B cell (primary cell): ENCODE results near the gene COL5A3.

Source experiments
- EZH2 ChIP-seq: IDR thresholded peaks from 2 replicates; pipeline ENCODE4 v1.6.1; 2012; ENCODE audit warnings: borderline replicate concordance, low read depth, mild to moderate bottlenecking, moderate library complexity, low read length; ENCODE audit not compliant: insufficient read depth, poor library complexity, severe bottlenecking
- TF ChIP-seq, protein P1 (sequence below): fragments of 200-600 bp; IDR thresholded peaks from one replicate; pipeline ENCODE4 v1.8.0; 2022; ENCODE audit warnings: antibody characterized with exemption, mild to moderate bottlenecking

DNA sequence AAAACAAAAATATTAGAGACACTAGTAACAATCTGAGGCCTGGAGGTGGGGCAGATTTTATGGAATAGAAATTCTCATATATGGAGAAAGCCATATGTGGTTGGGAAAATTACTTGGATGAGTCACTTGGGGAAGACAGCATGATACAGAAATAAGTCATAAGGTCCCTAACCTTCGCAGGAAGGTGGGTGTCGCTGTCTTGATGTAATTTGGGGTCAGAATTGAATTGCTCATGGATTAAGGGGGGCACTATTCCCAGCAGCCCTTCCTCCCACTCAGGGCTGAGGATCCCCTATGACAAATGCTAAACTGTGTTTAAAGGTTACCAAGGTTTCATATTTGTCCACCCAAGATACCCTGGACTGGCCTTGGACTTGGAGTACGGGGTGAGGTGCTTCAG, 8.0 kb upstream of the COL5A3 start:
- TF ChIP-seq, protein P1, sequence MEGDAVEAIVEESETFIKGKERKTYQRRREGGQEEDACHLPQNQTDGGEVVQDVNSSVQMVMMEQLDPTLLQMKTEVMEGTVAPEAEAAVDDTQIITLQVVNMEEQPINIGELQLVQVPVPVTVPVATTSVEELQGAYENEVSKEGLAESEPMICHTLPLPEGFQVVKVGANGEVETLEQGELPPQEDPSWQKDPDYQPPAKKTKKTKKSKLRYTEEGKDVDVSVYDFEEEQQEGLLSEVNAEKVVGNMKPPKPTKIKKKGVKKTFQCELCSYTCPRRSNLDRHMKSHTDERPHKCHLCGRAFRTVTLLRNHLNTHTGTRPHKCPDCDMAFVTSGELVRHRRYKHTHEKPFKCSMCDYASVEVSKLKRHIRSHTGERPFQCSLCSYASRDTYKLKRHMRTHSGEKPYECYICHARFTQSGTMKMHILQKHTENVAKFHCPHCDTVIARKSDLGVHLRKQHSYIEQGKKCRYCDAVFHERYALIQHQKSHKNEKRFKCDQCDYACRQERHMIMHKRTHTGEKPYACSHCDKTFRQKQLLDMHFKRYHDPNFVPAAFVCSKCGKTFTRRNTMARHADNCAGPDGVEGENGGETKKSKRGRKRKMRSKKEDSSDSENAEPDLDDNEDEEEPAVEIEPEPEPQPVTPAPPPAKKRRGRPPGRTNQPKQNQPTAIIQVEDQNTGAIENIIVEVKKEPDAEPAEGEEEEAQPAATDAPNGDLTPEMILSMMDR, result no peak
- no peak for TF ChIP-seq EZH2
